Measurements from ENCODE around the gene TNRC6B.

DNA sequence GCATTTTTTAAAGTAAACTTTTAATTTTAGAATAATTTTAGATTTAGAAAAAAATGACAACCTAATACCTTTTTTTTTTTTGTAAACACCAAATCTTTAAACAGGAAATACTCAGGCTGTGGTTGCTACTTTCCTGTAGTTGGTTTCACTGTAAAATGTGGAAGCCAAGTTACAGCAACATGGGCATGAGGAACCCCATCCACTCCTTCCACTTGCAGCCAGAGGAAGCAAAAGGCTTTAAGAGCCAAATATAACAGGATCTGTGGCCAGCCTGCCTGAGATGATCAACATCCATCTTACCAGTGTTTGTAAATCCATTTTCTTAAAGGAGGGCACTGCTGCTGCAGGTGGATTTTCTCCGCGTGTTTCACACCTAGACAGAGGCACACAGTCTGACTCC, 66.2 kb downstream of the TNRC6B start:
- TF ChIP-seq CTCF (IDR thresholded peaks at IDR 0.05; ENCODE audit: low read length) (no peak), EZH2phosphoT487 (IDR thresholded peaks at IDR 0.05; ENCODE audit: low read length) (no peak)
